Measurements from ENCODE around the gene ALG11.

DNA sequence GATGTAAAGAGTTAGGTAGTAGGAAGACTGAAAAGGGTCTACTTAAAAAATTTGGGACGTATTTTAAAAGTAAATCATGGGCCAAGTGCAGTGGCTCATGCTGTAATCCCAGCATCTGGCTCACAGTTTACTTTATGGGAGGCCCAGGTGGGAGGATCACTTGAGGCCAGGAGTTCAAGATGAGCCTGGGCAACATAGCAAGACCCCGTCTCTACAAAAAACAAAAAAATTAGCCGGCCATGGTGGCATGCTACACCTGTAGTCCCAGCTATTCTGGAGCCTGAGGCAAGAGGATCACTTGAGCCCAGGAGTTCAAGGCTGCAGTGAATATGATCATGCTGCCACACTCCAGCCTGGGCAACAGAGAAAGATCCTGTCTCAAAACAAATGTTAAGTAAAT, 35.3 kb downstream of the ALG11 start:
- TF ChIP-seq, protein P1, sequence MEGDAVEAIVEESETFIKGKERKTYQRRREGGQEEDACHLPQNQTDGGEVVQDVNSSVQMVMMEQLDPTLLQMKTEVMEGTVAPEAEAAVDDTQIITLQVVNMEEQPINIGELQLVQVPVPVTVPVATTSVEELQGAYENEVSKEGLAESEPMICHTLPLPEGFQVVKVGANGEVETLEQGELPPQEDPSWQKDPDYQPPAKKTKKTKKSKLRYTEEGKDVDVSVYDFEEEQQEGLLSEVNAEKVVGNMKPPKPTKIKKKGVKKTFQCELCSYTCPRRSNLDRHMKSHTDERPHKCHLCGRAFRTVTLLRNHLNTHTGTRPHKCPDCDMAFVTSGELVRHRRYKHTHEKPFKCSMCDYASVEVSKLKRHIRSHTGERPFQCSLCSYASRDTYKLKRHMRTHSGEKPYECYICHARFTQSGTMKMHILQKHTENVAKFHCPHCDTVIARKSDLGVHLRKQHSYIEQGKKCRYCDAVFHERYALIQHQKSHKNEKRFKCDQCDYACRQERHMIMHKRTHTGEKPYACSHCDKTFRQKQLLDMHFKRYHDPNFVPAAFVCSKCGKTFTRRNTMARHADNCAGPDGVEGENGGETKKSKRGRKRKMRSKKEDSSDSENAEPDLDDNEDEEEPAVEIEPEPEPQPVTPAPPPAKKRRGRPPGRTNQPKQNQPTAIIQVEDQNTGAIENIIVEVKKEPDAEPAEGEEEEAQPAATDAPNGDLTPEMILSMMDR (IDR thresholded peaks at IDR 0.05) = no peak
- no peak for TF ChIP-seq ZFX (IDR thresholded peaks at IDR 0.05; ENCODE audit: borderline replicate concordance)
